ENCODE measurements around the gene SLC16A3. TPM values are rescaled to one million over a fixed set of nuclear protein-coding genes. Genes with fewer than 3 reads are reported as not detected.

Gene SLC16A3
- total and polyA plus RNA-seq, 2 of the 8 experiments (the other 6 are each of a cell fraction or from before 2014, with no cell fraction given), result 3.8 to 8.7 TPM

GRCh38 chr17:82240506-82241182 is 11.8 kb downstream of the SLC16A3 start (continued):
- TF ChIP-seq POLR2A (IDR thresholded peaks at IDR 0.05; ENCODE audit: control extremely low read depth in 1 of 2, low read depth in 2 of 2, low read length in 2 of 2) (no peak), SP1 (IDR thresholded peaks at IDR 0.05; ENCODE audit: low read depth, low read length) (no peak)

All from H1 (cell line).